LNCAP (cell line): Measurements from ENCODE around the gene VPS36.

Experiments used
- CTCF ChIP-seq: fragments of 450-650 bp; IDR thresholded peaks from 2 replicates; pipeline ENCODE4 v1.5.1; 2017; ENCODE audit warnings: mild to moderate bottlenecking

Gene VPS36

GRCh38 chr13:52406629-52407028 is 43.8 kb downstream of the VPS36 start:
- no peak for TF ChIP-seq CTCF

GRCh38 chr13:52405767-52406494 is 44.5 kb downstream of the VPS36 start, which contains the start of gene THSD1:
THSD1 (minus strand) TSS chr13:52406172; CDS start chr13:52402600, 3,572 bp downstream.
- no peak for TF ChIP-seq CTCF

- TF ChIP-seq CTCF: no peak
Observed at GRCh38 chr13:52405369-52405766, 45.1 kb downstream of the VPS36 start.

- 0 out of 2 replicates have a peak, but pooled peaks have one; percentile 23 for TF ChIP-seq CTCF
Observed at GRCh38 chr13:52399708-52400107, 50.7 kb downstream of the VPS36 start.

GRCh38 chr13:52399046-52399445 is 51.4 kb downstream of the VPS36 start:
- no peak for TF ChIP-seq CTCF

GRCh38 chr13:52395704-52396103 is 54.7 kb downstream of the VPS36 start:
- no peak for TF ChIP-seq CTCF

- TF ChIP-seq CTCF: no peak
Observed at GRCh38 chr13:52394586-52394985, 55.8 kb downstream of the VPS36 start.
